C4-2B (cell line): Measurements from ENCODE around the gene BDH1.

Source experiments
- CTCF ChIP-seq: fragments of 450-650 bp; conservative IDR thresholded peaks from 2 replicates; pipeline ENCODE4 v1.5.1; 2017; ENCODE audit warnings: mild to moderate bottlenecking
- ZFX ChIP-seq: fragments of 450-650 bp; IDR thresholded peaks from 2 replicates; pipeline ENCODE4 v1.6.1; 2017

- TF ChIP-seq CTCF (no peak), ZFX (no peak)
These were observed 93.0 kb downstream of the BDH1 start for GRCh38 chr3:197462808-197463207.
